Measurements from ENCODE around the gene SH3D19.

Gene SH3D19

DNA sequence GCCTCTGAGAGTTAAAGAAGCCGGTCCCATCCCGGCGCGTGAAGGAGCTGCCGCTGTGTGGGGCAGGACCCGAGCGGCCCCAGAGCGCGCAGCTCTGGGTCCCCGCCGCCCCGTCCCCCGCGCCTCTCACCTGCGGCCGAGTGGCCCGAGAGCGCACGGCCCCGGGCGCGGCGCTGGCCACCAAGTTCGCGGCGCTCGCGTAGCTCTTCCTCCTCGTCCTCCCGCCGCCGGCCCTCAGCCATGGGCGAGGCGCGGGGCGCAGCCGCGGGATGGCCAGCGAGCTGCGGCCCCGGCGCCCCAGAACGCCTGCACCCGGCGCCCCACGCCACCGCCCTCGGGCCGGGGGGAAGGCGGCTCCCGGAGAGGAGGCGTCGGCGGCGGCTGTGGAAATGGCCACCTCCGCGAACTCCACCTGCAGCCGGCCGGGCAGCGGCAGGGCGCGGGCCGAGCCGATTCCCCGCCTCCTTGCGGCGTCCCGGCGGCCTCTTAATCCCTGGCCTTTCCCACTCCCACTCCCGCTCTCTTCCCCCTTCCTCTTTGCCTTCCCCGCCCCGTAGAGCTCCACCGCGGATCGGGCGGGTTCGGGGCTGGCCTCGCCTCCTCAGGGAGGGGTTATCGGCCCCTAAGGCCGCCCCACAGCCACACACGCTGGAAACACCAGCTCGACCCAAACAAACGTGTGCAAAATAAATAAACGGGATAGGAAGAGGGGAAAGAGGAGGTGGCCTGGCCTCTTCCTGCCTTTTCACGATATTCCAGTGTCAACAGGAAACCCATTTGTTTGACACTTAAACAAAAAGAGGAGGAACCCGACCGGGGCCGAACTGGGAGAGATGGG is at the start of gene SH3D19:
Gene SH3D19 (minus strand): TSS at position 495 of the 838 bp plus-strand sequence. CDS start 253 bp downstream, at position 242.
- peak; percentile 63 to 79 for DNase-seq (ENCODE audit: low read depth in 1 of 2, low spot score in 1 of 2)
- TF ChIP-seq JUND (IDR thresholded peaks at IDR 0.05; ENCODE audit: low read depth), result no peak
- in situ Hi-C loops (cut with HindIII; ENCODE audit: low pct_unique_long_range_greater_than_20kb, low sequenced_read_pairs), result no loop called here

DNA sequence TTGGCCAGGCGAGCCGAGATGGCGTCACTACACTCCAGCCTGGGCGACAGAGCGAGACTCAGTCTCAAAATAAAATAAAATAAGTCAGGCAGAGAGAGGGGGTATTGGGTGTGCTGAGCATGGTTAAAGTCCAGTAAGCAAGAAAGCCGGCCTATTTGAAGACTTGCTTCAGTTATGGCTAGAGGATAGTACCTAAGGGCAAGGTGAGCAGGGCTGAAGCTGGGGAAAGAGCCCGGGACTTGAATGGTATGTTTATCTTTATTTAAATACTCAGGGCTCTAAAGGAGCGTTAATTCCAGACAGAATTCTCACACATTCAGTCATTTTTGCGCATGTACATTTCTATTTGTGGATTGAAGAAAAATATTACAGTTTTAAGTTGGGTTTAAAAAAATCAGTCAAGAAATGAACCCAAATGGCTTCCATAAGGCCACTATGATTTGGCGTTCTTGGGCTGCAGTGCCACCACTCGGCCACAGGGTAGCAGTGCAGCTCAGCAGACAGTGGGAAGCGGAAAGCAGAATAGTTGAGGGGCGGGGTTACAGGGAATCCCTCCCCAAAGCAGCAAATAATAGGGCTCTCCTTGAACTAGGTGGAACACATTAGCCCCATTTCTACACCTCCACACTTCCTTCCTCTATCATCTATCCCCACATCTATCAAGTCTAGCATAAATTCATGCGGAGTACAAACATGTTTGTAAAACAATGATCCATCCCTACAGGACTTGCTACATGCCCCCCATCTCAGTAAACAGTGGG is 37.2 kb upstream of the SH3D19 start:
- in situ Hi-C loops (cut with HindIII; ENCODE audit: low pct_unique_long_range_greater_than_20kb, low sequenced_read_pairs), result no loop called here
- no peak for TF ChIP-seq JUND (IDR thresholded peaks at IDR 0.05; ENCODE audit: low read depth)

GRCh38 chr4:151361966-151362365 is 36.6 kb upstream of the SH3D19 start:
- TF ChIP-seq JUND (IDR thresholded peaks at IDR 0.05; ENCODE audit: low read depth), result no peak
- in situ Hi-C loops (cut with HindIII; ENCODE audit: low pct_unique_long_range_greater_than_20kb, low sequenced_read_pairs), result no loop called here
- no peak for DNase-seq (ENCODE audit: low read depth in 1 of 2, low spot score in 1 of 2)

More for the DNA sequence above, 37.2 kb upstream of the SH3D19 start:
- DNase-seq (ENCODE audit: low read depth in 1 of 2, low spot score in 1 of 2), result peak; percentile 45 to 79

- TF ChIP-seq JUND (IDR thresholded peaks at IDR 0.05; ENCODE audit: low read depth), result no peak
- DNase-seq (ENCODE audit: low read depth in 1 of 2, low spot score in 1 of 2), result no peak
- in situ Hi-C loops (cut with HindIII; ENCODE audit: low pct_unique_long_range_greater_than_20kb, low sequenced_read_pairs), result no loop called here
These were observed 35.7 kb upstream of the SH3D19 start for GRCh38 chr4:151361126-151361525.

- in situ Hi-C loops (cut with HindIII; ENCODE audit: low pct_unique_long_range_greater_than_20kb, low sequenced_read_pairs), result no loop called here
- TF ChIP-seq JUND (IDR thresholded peaks at IDR 0.05; ENCODE audit: low read depth), result no peak
- DNase-seq (ENCODE audit: low read depth in 1 of 2, low spot score in 1 of 2), result peak in 1 of 2 experiments; percentile 3
These were observed 34.2 kb upstream of the SH3D19 start for GRCh38 chr4:151359576-151359975.

- in situ Hi-C loops (cut with HindIII; ENCODE audit: low pct_unique_long_range_greater_than_20kb, low sequenced_read_pairs), result no loop called here
- no peak for TF ChIP-seq JUND (IDR thresholded peaks at IDR 0.05; ENCODE audit: low read depth)
- no peak for DNase-seq (ENCODE audit: low read depth in 1 of 2, low spot score in 1 of 2)
These were observed 32.9 kb upstream of the SH3D19 start for GRCh38 chr4:151358266-151358665.

DNA sequence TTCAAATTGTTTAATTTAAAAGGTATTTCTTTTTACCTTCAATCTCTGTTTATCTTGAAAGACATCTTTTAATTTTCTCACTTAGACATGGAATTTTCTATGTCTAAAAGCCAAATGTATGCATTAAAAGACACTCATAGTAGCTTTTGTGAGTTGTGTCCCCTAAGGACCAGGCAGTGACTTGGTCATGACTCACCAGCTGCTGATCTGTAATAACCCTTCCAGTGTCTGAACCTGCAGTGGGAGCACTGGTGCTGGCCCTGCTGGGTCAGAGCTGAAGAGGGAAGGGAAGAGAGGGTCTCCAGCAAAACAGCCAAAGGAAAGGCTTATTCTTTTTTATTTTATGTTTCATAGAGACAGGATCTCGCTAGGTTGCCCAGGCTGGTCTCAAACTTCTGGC is 31.1 kb upstream of the SH3D19 start:
- no peak for TF ChIP-seq JUND (IDR thresholded peaks at IDR 0.05; ENCODE audit: low read depth)
- no peak for DNase-seq (ENCODE audit: low read depth in 1 of 2, low spot score in 1 of 2)
- in situ Hi-C loops (cut with HindIII; ENCODE audit: low pct_unique_long_range_greater_than_20kb, low sequenced_read_pairs), result no loop called here

DNA sequence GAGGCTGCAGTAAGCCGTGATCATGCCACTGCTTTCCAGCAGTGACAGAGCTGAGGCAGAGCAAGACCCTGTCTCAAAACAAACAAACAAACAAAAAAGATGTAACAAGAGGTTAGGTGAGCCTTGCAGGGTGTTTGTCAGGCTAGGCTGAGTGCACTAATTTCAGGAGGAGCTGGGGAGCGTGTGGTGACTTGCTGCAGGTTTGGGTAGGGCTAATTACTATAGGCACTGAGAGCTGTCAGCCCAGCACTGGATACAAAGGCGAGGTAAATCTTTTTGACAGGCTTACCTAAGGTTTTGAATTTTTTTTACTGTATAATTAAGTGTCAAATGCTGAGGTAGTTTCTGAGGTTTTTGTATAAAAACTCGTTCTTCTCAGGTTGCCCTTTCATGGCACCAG is 29.8 kb upstream of the SH3D19 start:
- in situ Hi-C loops (cut with HindIII; ENCODE audit: low pct_unique_long_range_greater_than_20kb, low sequenced_read_pairs), result no loop called here
- DNase-seq (ENCODE audit: low read depth in 1 of 2, low spot score in 1 of 2), result no peak
- TF ChIP-seq JUND (IDR thresholded peaks at IDR 0.05; ENCODE audit: low read depth), result no peak

GRCh38 chr4:151347490-151348235 is 22.3 kb upstream of the SH3D19 start:
- in situ Hi-C loops (cut with HindIII; ENCODE audit: low pct_unique_long_range_greater_than_20kb, low sequenced_read_pairs), result no loop called here
- TF ChIP-seq JUND (IDR thresholded peaks at IDR 0.05; ENCODE audit: low read depth), result no peak
- DNase-seq (ENCODE audit: low read depth in 1 of 2, low spot score in 1 of 2), result no peak

DNA sequence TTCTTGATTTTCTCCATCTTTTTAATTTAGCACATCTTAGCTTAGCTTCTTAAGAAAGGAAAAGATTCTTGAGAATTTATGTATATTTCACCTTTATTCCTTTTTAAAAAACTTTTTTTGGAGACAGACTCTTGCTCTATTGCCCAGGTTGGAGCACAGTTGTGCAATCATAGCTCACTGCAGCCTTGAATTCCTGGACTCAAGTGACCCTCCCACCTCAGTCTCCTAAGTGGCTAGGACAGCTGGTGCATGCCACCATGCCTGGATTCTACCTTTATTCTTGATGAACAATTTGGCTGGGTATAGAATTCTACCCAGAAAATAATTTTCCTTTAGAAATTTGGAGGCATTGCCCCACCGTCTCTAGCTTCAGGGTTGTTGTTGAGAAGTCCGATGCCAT is 19.5 kb upstream of the SH3D19 start:
- in situ Hi-C loops (cut with HindIII; ENCODE audit: low pct_unique_long_range_greater_than_20kb, low sequenced_read_pairs), result no loop called here
- no peak for DNase-seq (ENCODE audit: low read depth in 1 of 2, low spot score in 1 of 2)
- TF ChIP-seq JUND (IDR thresholded peaks at IDR 0.05; ENCODE audit: low read depth), result no peak

GRCh38 chr4:151340751-151341385 is 15.5 kb upstream of the SH3D19 start:
- no peak for DNase-seq (ENCODE audit: low read depth in 1 of 2, low spot score in 1 of 2)
- in situ Hi-C loops (cut with HindIII; ENCODE audit: low pct_unique_long_range_greater_than_20kb, low sequenced_read_pairs), result no loop called here
- no peak for TF ChIP-seq JUND (IDR thresholded peaks at IDR 0.05; ENCODE audit: low read depth)

DNA sequence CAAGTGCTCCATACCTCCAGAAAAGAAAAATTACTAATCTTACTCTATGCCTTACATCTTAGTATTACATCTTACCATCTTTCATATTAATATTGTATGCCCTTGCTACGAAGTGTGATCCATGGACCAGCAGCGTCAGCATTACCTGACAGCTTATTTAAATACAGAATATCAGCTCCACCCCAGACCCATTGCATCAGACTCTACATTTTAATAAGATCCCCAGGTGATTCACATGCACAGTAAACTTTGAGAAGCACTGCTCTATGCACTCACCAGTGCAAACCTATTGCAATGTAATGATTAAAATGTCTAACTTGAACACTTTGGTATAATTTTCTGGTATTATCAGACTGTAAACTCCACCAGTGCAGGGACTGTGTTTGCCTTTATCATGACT is 14.1 kb upstream of the SH3D19 start:
- in situ Hi-C loops (cut with HindIII; ENCODE audit: low pct_unique_long_range_greater_than_20kb, low sequenced_read_pairs), result no loop called here
- DNase-seq (ENCODE audit: low read depth in 1 of 2, low spot score in 1 of 2), result no peak
- TF ChIP-seq JUND (IDR thresholded peaks at IDR 0.05; ENCODE audit: low read depth), result no peak

Data from T47D (cell line).